SKM-1 treated with dmso at 0.1 percent for 144 hours (cell line): Measurements from ENCODE around the gene LRRC3C.
"Not testable (repeated sequence)": the region's sequence is repeated elsewhere in the genome, so short reads cannot be mapped to it uniquely, and the experiment has no call there.

Source experiments
- DNase-seq: peaks from one replicate; lab custom pipeline; 2025; ENCODE audit not compliant: unreplicated experiment; lab: John Stamatoyannopoulos, UW

The LRRC3C gene

GRCh38 chr17:39927101-39927928 is at the start of gene LRRC3C, which contains the start of gene ORMDL3:
Gene LRRC3C (plus strand): TSS chr17:39927732. CDS start chr17:39941524, 13,792 bp downstream.
Gene ORMDL3 (minus strand): TSS chr17:39927601. CDS start chr17:39924203, 3,398 bp downstream.
- DNase-seq = peak; percentile 83

- not testable (repeated sequence) for DNase-seq
Observed at GRCh38 chr17:39886102-39886501, 41.4 kb upstream of the LRRC3C start.

GRCh38 chr17:39887078-39887477 is 40.5 kb upstream of the LRRC3C start:
- no peak for DNase-seq

GRCh38 chr17:39889200-39889599 is 38.3 kb upstream of the LRRC3C start:
- no peak for DNase-seq

GRCh38 chr17:39894681-39895376 is 32.7 kb upstream of the LRRC3C start:
- DNase-seq = peak; percentile 53

- no peak for DNase-seq
Observed at GRCh38 chr17:39898088-39898487, 29.4 kb upstream of the LRRC3C start.

- no peak for DNase-seq
Observed at GRCh38 chr17:39899215-39899614, 28.3 kb upstream of the LRRC3C start.

- DNase-seq = not testable (repeated sequence)
Observed at GRCh38 chr17:39902027-39902426, 25.5 kb upstream of the LRRC3C start.

- DNase-seq = peak; percentile 27
Observed at GRCh38 chr17:39903158-39903884, 24.2 kb upstream of the LRRC3C start.

GRCh38 chr17:39904990-39905288 is 22.6 kb upstream of the LRRC3C start:
- DNase-seq = no peak

GRCh38 chr17:39908789-39909352 is 18.7 kb upstream of the LRRC3C start:
- DNase-seq = no peak

GRCh38 chr17:39913989-39914388 is 13.5 kb upstream of the LRRC3C start:
- DNase-seq = no peak

- DNase-seq = no peak
Observed at GRCh38 chr17:39915559-39915958, 12.0 kb upstream of the LRRC3C start.

GRCh38 chr17:39916918-39917317 is 10.6 kb upstream of the LRRC3C start:
- DNase-seq = no peak

- DNase-seq = no peak
Observed at GRCh38 chr17:39919087-39919683, 8.3 kb upstream of the LRRC3C start.

- no peak for DNase-seq
Observed at GRCh38 chr17:39920218-39921210, 7.0 kb upstream of the LRRC3C start.

- no peak for DNase-seq
Observed at GRCh38 chr17:39921323-39921722, 6.2 kb upstream of the LRRC3C start.

- no peak for DNase-seq
Observed at GRCh38 chr17:39922006-39922405, 5.5 kb upstream of the LRRC3C start.

GRCh38 chr17:39923230-39923629 is 4.3 kb upstream of the LRRC3C start:
- no peak for DNase-seq
